ENCODE results near the gene SRBD1.

- TF ChIP-seq CTCF (IDR thresholded peaks at IDR 0.05 in 8 of 11, conservative IDR thresholded peaks at IDR 0.05 in 3 of 11) (no peak), POLR2A (IDR thresholded peaks at IDR 0.05) (no peak)
These were observed 114.2 kb downstream of the SRBD1 start for GRCh38 chr2:45496869-45497268.

All from spleen (tissue), 7 donors.